ENCODE data around the gene PLET1. TPM values are rescaled to one million over a fixed set of nuclear protein-coding genes. Genes with fewer than 3 reads are reported as not detected.
A peak's percentile ranks its signal among the peaks of the same experiment; 100 is the strongest.

PLET1 gene
- total and polyA plus RNA-seq, 4 donors: not detected

GRCh38 chr11:112222303-112222702 lies 38.4 kb downstream of the PLET1 start:
- no peaks in the 10 kb centered on the region for H3K27me3 ChIP-seq (ENCODE audit: control insufficient read depth in 4 of 4, insufficient read depth in 4 of 4, low read length in 3 of 4)
- peak overlapping the region; percentile 85 to 88 for H3K27ac ChIP-seq (ENCODE audit: low read depth in 1 of 2, low read length in 2 of 2)
- TF ChIP-seq RXRA (IDR thresholded peaks at IDR 0.05): no peak
- no peak for TF ChIP-seq GABPA (IDR thresholded peaks at IDR 0.05 in 1 of 2, conservative IDR thresholded peaks at IDR 0.05 in 1 of 2)
- TF ChIP-seq CTCF (IDR thresholded peaks at IDR 0.05; ENCODE audit: low read depth, low read length, missing input control): no peak
- TF ChIP-seq YY1 (IDR thresholded peaks at IDR 0.05): no peak
- TF ChIP-seq EGR1 (IDR thresholded peaks at IDR 0.05; ENCODE audit: low read depth in 2 of 2): no peak
- no peaks in the 10 kb centered on the region for H3K9me3 ChIP-seq (ENCODE audit: control insufficient read depth in 4 of 4, low read length in 3 of 4)
- H3K36me3 ChIP-seq (ENCODE audit: control insufficient read depth in 4 of 4, insufficient read depth in 3 of 4, low read depth in 1 of 4, low read length in 3 of 4): peaks cover 0 to 10% (median 4%) of the 10 kb centered on the region in 4 donors
- H3K4me3 ChIP-seq (ENCODE audit: low read depth in 1 of 3, low read length in 3 of 3): no peak overlapping the region
- H3K4me1 ChIP-seq (ENCODE audit: control insufficient read depth in 4 of 4, insufficient read depth in 4 of 4, low read length in 3 of 4): peaks cover 18 to 62% (median 40%) of the 10 kb centered on the region in 4 donors
- no peak for DNase-seq (ENCODE audit: low spot score)
- peak overlapping the region in 1 of 2 donors; percentile 23 for H3K9ac ChIP-seq (ENCODE audit: low read depth in 1 of 2, low read length in 2 of 2)
- 76% methylated on average over 4 of the region's 4 CpGs for WGBS

- Histone ChIP-seq H3K27ac (ENCODE audit: low read depth in 1 of 2, low read length in 2 of 2) (peak overlapping the region; percentile 85 to 88), H3K9ac (ENCODE audit: low read depth in 1 of 2, low read length in 2 of 2) (no peak overlapping the region), H3K9me3 (ENCODE audit: control insufficient read depth in 4 of 4, low read length in 3 of 4) (no peaks in the 10 kb centered on the region), H3K36me3 (ENCODE audit: control insufficient read depth in 4 of 4, insufficient read depth in 3 of 4, low read depth in 1 of 4, low read length in 3 of 4) (peaks cover 0 to 10% (median 4%) of the 10 kb centered on the region in 4 donors), H3K4me3 (ENCODE audit: low read depth in 1 of 3, low read length in 3 of 3) (no peak overlapping the region), H3K4me1 (ENCODE audit: control insufficient read depth in 4 of 4, insufficient read depth in 4 of 4, low read length in 3 of 4) (peaks cover 16 to 66% (median 44%) of the 10 kb centered on the region in 4 donors), H3K27me3 (ENCODE audit: control insufficient read depth in 4 of 4, insufficient read depth in 4 of 4, low read length in 3 of 4) (no peaks in the 10 kb centered on the region)
- TF ChIP-seq HNF4G (IDR thresholded peaks at IDR 0.05) (no peak), GABPA (IDR thresholded peaks at IDR 0.05 in 1 of 2, conservative IDR thresholded peaks at IDR 0.05 in 1 of 2) (no peak), EGR1 (IDR thresholded peaks at IDR 0.05; ENCODE audit: low read depth in 2 of 2) (no peak), RXRA (IDR thresholded peaks at IDR 0.05) (peak in 1 of 2 donors; percentile 33), TAF1 (conservative IDR thresholded peaks at IDR 0.05) (no peak), SP1 (IDR thresholded peaks at IDR 0.05) (peak; percentile 12), FOXA1 (IDR thresholded peaks at IDR 0.05) (no peak), JUND (IDR thresholded peaks at IDR 0.05) (peak in 1 of 2 donors; percentile 17), ZBTB33 (IDR thresholded peaks at IDR 0.05) (no peak), FOXA2 (IDR thresholded peaks at IDR 0.05) (peak; percentile 15)
- DNase-seq (ENCODE audit: low spot score): no peak
- WGBS: 30% methylated on average over 3 of the region's 3 CpGs
Observed at GRCh38 chr11:112221274-112221835, 39.3 kb downstream of the PLET1 start.

- peak overlapping the region; percentile 19 to 58 for H3K9ac ChIP-seq (ENCODE audit: low read depth in 1 of 2, low read length in 2 of 2)
- no peaks in the 10 kb centered on the region for H3K27me3 ChIP-seq (ENCODE audit: control insufficient read depth in 4 of 4, insufficient read depth in 4 of 4, low read length in 3 of 4)
- H3K4me1 ChIP-seq (ENCODE audit: control insufficient read depth in 4 of 4, insufficient read depth in 4 of 4, low read length in 3 of 4): peaks cover 18 to 81% (median 55%) of the 10 kb centered on the region in 4 donors
- H3K4me3 ChIP-seq (ENCODE audit: low read depth in 1 of 3, low read length in 3 of 3): no peak overlapping the region
- no peaks in the 10 kb centered on the region for H3K9me3 ChIP-seq (ENCODE audit: control insufficient read depth in 4 of 4, low read length in 3 of 4)
- peaks cover 0 to 10% (median 4%) of the 10 kb centered on the region in 4 donors for H3K36me3 ChIP-seq (ENCODE audit: control insufficient read depth in 4 of 4, insufficient read depth in 3 of 4, low read depth in 1 of 4, low read length in 3 of 4)
- TF ChIP-seq YY1 (IDR thresholded peaks at IDR 0.05): no peak
- no peak for TF ChIP-seq ZBTB33 (IDR thresholded peaks at IDR 0.05)
- no peak for TF ChIP-seq EGR1 (IDR thresholded peaks at IDR 0.05; ENCODE audit: low read depth in 2 of 2)
- TF ChIP-seq RXRA (IDR thresholded peaks at IDR 0.05): peak in 1 of 2 donors; percentile 21
- TF ChIP-seq CTCF (IDR thresholded peaks at IDR 0.05; ENCODE audit: low read depth, low read length, missing input control): peak; percentile 95
- TF ChIP-seq RAD21 (IDR thresholded peaks at IDR 0.05): peak; percentile 94
- no peak for TF ChIP-seq ATF3 (IDR thresholded peaks at IDR 0.05)
- no peak for TF ChIP-seq SP1 (IDR thresholded peaks at IDR 0.05)
- peak in 1 of 2 donors; percentile 4 for TF ChIP-seq HNF4A (conservative IDR thresholded peaks at IDR 0.05)
- TF ChIP-seq TAF1 (conservative IDR thresholded peaks at IDR 0.05): no peak
- TF ChIP-seq FOXA2 (IDR thresholded peaks at IDR 0.05): no peak
- peak; percentile 34 for DNase-seq (ENCODE audit: low spot score)
- H3K27ac ChIP-seq (ENCODE audit: low read depth in 1 of 2, low read length in 2 of 2): peak overlapping the region; percentile 85 to 88
- 33% methylated on average over 7 of the region's 7 CpGs for WGBS
Observed at GRCh38 chr11:112219476-112220232, 41.0 kb downstream of the PLET1 start.
